Calu3 (cell line): ENCODE results near the gene DZANK1. TPM values are rescaled to one million over a fixed set of nuclear protein-coding genes. Genes with fewer than 3 reads are reported as not detected.

ENCODE experiments used
- BruUV-seq: library from RNA; stranded (reverse); fragments of 400-500 nt; replicated peaks from 2 replicates; lab custom pipeline; 2021; lab: Mats Ljungman, UMichigan
- CTCF ChIA-PET: fragments of 300-600 bp; sonication (Branson Sonifier 250); formaldehyde crosslinking; loops from one replicate; lab custom pipeline; 2022; ENCODE audit warnings: antibody characterized with exemption; lab: Charles Lee
- DNase-seq: peaks from one replicate; pipeline ENCODE4 v3.0.0; 2022
- H3K27ac Mint-ChIP-seq: one replicate; pipeline ENCODE4 v1.8.0; 2022; ENCODE audit warnings: mixed read lengths; ENCODE audit not compliant: unreplicated experiment
- H3K27me3 Mint-ChIP-seq: one replicate; pipeline ENCODE4 v1.8.0; 2022; ENCODE audit warnings: mixed read lengths; ENCODE audit not compliant: unreplicated experiment
- H3K36me3 Mint-ChIP-seq: one replicate; pipeline ENCODE4 v1.8.0; 2022; ENCODE audit warnings: mild to moderate bottlenecking, moderate library complexity, mixed read lengths; ENCODE audit not compliant: insufficient read depth, unreplicated experiment
- H3K4me1 Mint-ChIP-seq: one replicate; pipeline ENCODE4 v1.8.0; 2022; ENCODE audit warnings: mild to moderate bottlenecking, low read depth, mixed read lengths; ENCODE audit not compliant: unreplicated experiment
- H3K4me3 Mint-ChIP-seq: one replicate; pipeline ENCODE4 v1.8.0; 2022; ENCODE audit warnings: mild to moderate bottlenecking, low read depth, moderate library complexity, mixed read lengths; ENCODE audit not compliant: unreplicated experiment
- H3K9me3 Mint-ChIP-seq: one replicate; pipeline ENCODE4 v1.8.0; 2022; ENCODE audit warnings: low read depth, mixed read lengths; ENCODE audit not compliant: unreplicated experiment
- CTCF ChIP-seq: fragments of 200-600 bp; IDR thresholded peaks from one replicate; pipeline ENCODE4 v1.8.0; 2022; ENCODE audit warnings: antibody characterized with exemption; ENCODE audit not compliant: unreplicated experiment
- intact Hi-C: fragments of 100-400 bp; cut with micrococcal nuclease; formaldehyde crosslinking; loops from one replicate; pipeline ENCODE4 v1.10.0; 2022; ENCODE audit not compliant: unreplicated experiment
- total RNA-seq: library from RNA; stranded (reverse); gene quantifications from 2 replicates; pipeline ENCODE4 v1.2.3, GENCODE V29; 2022

DZANK1 gene
- total RNA-seq, 1 experiment from 2014 or later = 1.0 TPM

GRCh38 chr20:18465536-18466200 is 1.2 kb downstream of the DZANK1 start:
- Mint-ChIP-seq H3K4me1 (no peaks in the 10 kb centered on the region), H3K27ac (no peak overlapping the region), H3K4me3 (peak overlapping the region; percentile 81), H3K36me3 (peaks cover 13% of the 10 kb centered on the region), H3K9me3 (no peaks in the 10 kb centered on the region), H3K27me3 (no peaks in the 10 kb centered on the region)
- TF ChIP-seq CTCF = no peak
- intact Hi-C loops = loop anchor here (10.0 kb wide), 1 partner anchor 51 kb away; no protein-coding TSS in a partner anchor
- CTCF ChIA-PET = interaction anchor here (0.6 to 0.7 kb wide), 2 partner anchors 12 to 83 kb away, joined by 3 to 5 read pairs; no protein-coding TSS in a partner anchor
- DNase-seq = no peak
- no TSS peak for BruUV-seq

- H3K27ac Mint-ChIP-seq = no peak overlapping the region
- H3K4me3 Mint-ChIP-seq = no peak overlapping the region
- no TSS peak for BruUV-seq
- intact Hi-C loops = no loop called here
- no peaks in the 10 kb centered on the region for H3K27me3 Mint-ChIP-seq
- H3K9me3 Mint-ChIP-seq = no peaks in the 10 kb centered on the region
- H3K36me3 Mint-ChIP-seq = no peaks in the 10 kb centered on the region
- no peak for DNase-seq
- no peaks in the 10 kb centered on the region for H3K4me1 Mint-ChIP-seq
- CTCF ChIA-PET = no interaction called here
- no peak for TF ChIP-seq CTCF
Measured at GRCh38 chr20:18456600-18456999, 10.2 kb downstream of the DZANK1 start.

- intact Hi-C loops = no loop called here
- Mint-ChIP-seq H3K4me3 (no peak overlapping the region), H3K27me3 (no peaks in the 10 kb centered on the region), H3K36me3 (no peaks in the 10 kb centered on the region), H3K27ac (no peak overlapping the region), H3K4me1 (no peaks in the 10 kb centered on the region), H3K9me3 (no peaks in the 10 kb centered on the region)
- no peak for DNase-seq
- CTCF ChIA-PET = no interaction called here
- no peak for TF ChIP-seq CTCF
- no TSS peak for BruUV-seq
Measured at GRCh38 chr20:18443886-18444285, 22.9 kb downstream of the DZANK1 start.

GRCh38 chr20:18440403-18440802 is 26.4 kb downstream of the DZANK1 start:
- H3K36me3 Mint-ChIP-seq = no peaks in the 10 kb centered on the region
- H3K9me3 Mint-ChIP-seq = no peaks in the 10 kb centered on the region
- H3K4me1 Mint-ChIP-seq = no peaks in the 10 kb centered on the region
- no peak overlapping the region for H3K4me3 Mint-ChIP-seq
- no peak for DNase-seq
- CTCF ChIA-PET = no interaction called here
- no peaks in the 10 kb centered on the region for H3K27me3 Mint-ChIP-seq
- intact Hi-C loops = no loop called here
- BruUV-seq = no TSS peak
- H3K27ac Mint-ChIP-seq = no peak overlapping the region
- no peak for TF ChIP-seq CTCF
